ENCODE data around the gene FOXD2.

- TF ChIP-seq CTCF (conservative IDR thresholded peaks at IDR 0.05 in 1 of 2, IDR thresholded peaks at IDR 0.05 in 1 of 2; ENCODE audit: low read depth in 1 of 2, low read length in 2 of 2) (no peak), EZH2 (IDR thresholded peaks at IDR 0.05; ENCODE audit: low read length, missing control alignments) (no peak)
Observed at GRCh38 chr1:47468709-47469389, 31.0 kb downstream of the FOXD2 start.
